HepG2 (cell line): ENCODE measurements around the gene SPTBN2. TPM values are rescaled to one million over a fixed set of nuclear protein-coding genes. Genes with fewer than 3 reads are reported as not detected.

Experiments
- ATF6 ChIP-seq: sonication (generic); formaldehyde crosslinking; conservative IDR thresholded peaks from 2 replicates; pipeline ENCODE4 v1.4.0; 2020; ENCODE audit warnings: missing genetic modification reagents
- GMEB1 ChIP-seq: sonication (generic); formaldehyde crosslinking; IDR thresholded peaks from 2 replicates; pipeline ENCODE4 v1.5.1; 2020; ENCODE audit warnings: missing genetic modification reagents, mild to moderate bottlenecking, borderline replicate concordance
- KDM1A ChIP-seq: IDR thresholded peaks from 2 replicates; pipeline ENCODE4 v1.6.1; 2016; ENCODE audit warnings: missing compliant biosample characterization
- MIXL1 ChIP-seq: IDR thresholded peaks from 2 replicates; pipeline ENCODE4 v1.6.1; 2016
- MTERF4 ChIP-seq: sonication (generic); formaldehyde crosslinking; IDR thresholded peaks from 2 replicates; pipeline ENCODE4 v1.8.0; 2023; ENCODE audit warnings: mild to moderate bottlenecking, missing genetic modification reagents
- NR1H2 ChIP-seq: sonication (generic); formaldehyde crosslinking; IDR thresholded peaks from 2 replicates; pipeline ENCODE4 v1.8.1; 2022; ENCODE audit warnings: low read depth, missing genetic modification reagents, borderline replicate concordance
- PCBP1 ChIP-seq: fragments of 200-400 bp; formaldehyde crosslinking; IDR thresholded peaks from 2 replicates; pipeline ENCODE4 v1.6.1; 2017; ENCODE audit warnings: mild to moderate bottlenecking, low read depth, low read length, borderline replicate concordance
- SKI ChIP-seq: fragments of 450-650 bp; IDR thresholded peaks from one replicate; pipeline ENCODE4 v1.6.1; 2018; ENCODE audit warnings: mild to moderate bottlenecking; ENCODE audit not compliant: partially characterized antibody
- TBX3 ChIP-seq: fragments of 450-650 bp; IDR thresholded peaks from 2 replicates; pipeline ENCODE4 v1.6.1; 2017; ENCODE audit warnings: antibody characterized with exemption, mild to moderate bottlenecking, inconsistent platforms, borderline replicate concordance
- ZFP62 ChIP-seq: sonication (generic); formaldehyde crosslinking; IDR thresholded peaks from 2 replicates; pipeline ENCODE4 v1.4.0; 2020; ENCODE audit warnings: missing genetic modification reagents
- ZFYVE20 ChIP-seq: sonication (generic); formaldehyde crosslinking; IDR thresholded peaks from 2 replicates; pipeline ENCODE4 v1.8.0; 2023; ENCODE audit warnings: low read depth, mild to moderate bottlenecking, moderate library complexity, missing genetic modification reagents, borderline replicate concordance
- ZNF318 ChIP-seq: sonication (generic); formaldehyde crosslinking; IDR thresholded peaks from 2 replicates; pipeline ENCODE4 v1.4.0; 2020; ENCODE audit warnings: mild to moderate bottlenecking, missing genetic modification reagents
- ZNF432 ChIP-seq: sonication (generic); formaldehyde crosslinking; IDR thresholded peaks from 2 replicates; pipeline ENCODE4 v1.5.0; 2020; ENCODE audit warnings: missing genetic modification reagents, mild to moderate bottlenecking, borderline replicate concordance
- ZNF468 ChIP-seq: sonication (generic); formaldehyde crosslinking; IDR thresholded peaks from 2 replicates; pipeline ENCODE4 v1.8.0; 2022; ENCODE audit warnings: mild to moderate bottlenecking, moderate library complexity, missing genetic modification reagents
- ZNF616 ChIP-seq: sonication (generic); formaldehyde crosslinking; IDR thresholded peaks from 2 replicates; pipeline ENCODE4 v1.5.0; 2020; ENCODE audit warnings: low read depth, mild to moderate bottlenecking, missing genetic modification reagents
- ZNF713 ChIP-seq: sonication (generic); formaldehyde crosslinking; IDR thresholded peaks from 2 replicates; pipeline ENCODE4 v1.4.0; 2020; ENCODE audit warnings: mild to moderate bottlenecking, missing genetic modification reagents
- polyA plus RNA-seq, 8 experiments: library from polyadenylated mRNA; depleted of rRNA in 3 of 8; stranded (reverse) in 7 of 8; unstranded in 1 of 8; fragments of >200 nt; fragmentation: Illumina TruSeq in 4 of 8; extraction: Trizol in 4 of 8; gene quantifications; 2 replicates each; pipeline versions ENCODE4 v1.2.1 to v1.2.3, GENCODE V29; 2011 to 2016; ENCODE audit warnings: low read depth in 4 of 8, missing spikeins in 1 of 8, mixed read lengths in 1 of 8; ENCODE audit not compliant: insufficient read depth in 1 of 8
- total RNA-seq, 5 experiments: library from RNA; depleted of rRNA; stranded (reverse); fragments of >200 nt; fragmentation: Illumina TruSeq; extraction: Trizol; gene quantifications; 2 replicates each; pipeline ENCODE4 v1.2.3, GENCODE V29; 2016; ENCODE audit warnings: low read depth in 1 of 5

Gene SPTBN2
- total and polyA plus RNA-seq, 2 of the 13 experiments (the other 11 are each of a cell fraction or from before 2014, with no cell fraction given) = 0.65 to 4.0 TPM

- 0 out of 2 replicates have a peak, but pooled peaks have one; percentile 68 for TF ChIP-seq ZNF318 (CRISPR knock-in tag)
- peak; percentile 14 for TF ChIP-seq SKI
- TF ChIP-seq ZNF468 (CRISPR knock-in tag) = no peak
- TF ChIP-seq NR1H2 (CRISPR knock-in tag) = no peak
- no peak for TF ChIP-seq KDM1A (CRISPR knock-in tag)
- no peak for TF ChIP-seq ATF6 (CRISPR knock-in tag)
- no peak for TF ChIP-seq ZNF432 (CRISPR knock-in tag)
- TF ChIP-seq ZFYVE20 (CRISPR knock-in tag) = no peak
- no peak for TF ChIP-seq ZFP62
- peak; percentile 89 for TF ChIP-seq GMEB1 (CRISPR knock-in tag)
- no peak for TF ChIP-seq PCBP1
- TF ChIP-seq MTERF4 = peak; percentile 58; the same call in 1 of the 2 replicates
- TF ChIP-seq ZNF713 (CRISPR knock-in tag) = no peak
- TF ChIP-seq TBX3 = no peak
- TF ChIP-seq MIXL1 (CRISPR knock-in tag) = no peak
- TF ChIP-seq ZNF616 (CRISPR knock-in tag) = 0 out of 2 replicates have a peak, but pooled peaks have one; percentile 42
Measured at GRCh38 chr11:66677599-66678375, 51.2 kb downstream of the SPTBN2 start, which contains the start of gene RBM4B (continued).
